HG03103 (cell line): ENCODE data around the gene MIER2.

ENCODE experiments used
- ATAC-seq: cut with Tn5 transposase; IDR thresholded peaks from one replicate; pipeline ENCODE4 v1.9.1; 2021; ENCODE audit warnings: low read depth; ENCODE audit not compliant: unreplicated experiment

The MIER2 gene

DNA sequence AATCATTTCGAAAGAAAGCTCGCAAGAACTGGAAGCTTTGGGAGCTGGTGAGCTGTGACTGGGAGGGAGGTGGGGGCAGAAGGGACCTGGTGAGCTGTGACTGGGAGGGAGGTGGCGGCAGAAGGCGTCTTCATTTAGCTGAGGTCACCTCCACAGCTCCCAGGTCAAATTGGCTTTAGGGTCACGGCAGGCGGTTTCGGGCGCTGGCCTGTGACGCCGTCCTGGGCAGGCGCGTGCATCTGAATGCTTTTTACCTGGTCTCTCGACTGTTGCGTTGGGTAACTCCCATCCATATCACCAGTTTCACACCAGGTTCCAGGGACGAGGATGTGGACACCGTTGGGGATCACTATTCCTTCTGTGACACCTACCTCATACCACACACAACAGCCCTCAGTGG lies 35.2 kb upstream of the MIER2 start:
- ATAC-seq = no peak

DNA sequence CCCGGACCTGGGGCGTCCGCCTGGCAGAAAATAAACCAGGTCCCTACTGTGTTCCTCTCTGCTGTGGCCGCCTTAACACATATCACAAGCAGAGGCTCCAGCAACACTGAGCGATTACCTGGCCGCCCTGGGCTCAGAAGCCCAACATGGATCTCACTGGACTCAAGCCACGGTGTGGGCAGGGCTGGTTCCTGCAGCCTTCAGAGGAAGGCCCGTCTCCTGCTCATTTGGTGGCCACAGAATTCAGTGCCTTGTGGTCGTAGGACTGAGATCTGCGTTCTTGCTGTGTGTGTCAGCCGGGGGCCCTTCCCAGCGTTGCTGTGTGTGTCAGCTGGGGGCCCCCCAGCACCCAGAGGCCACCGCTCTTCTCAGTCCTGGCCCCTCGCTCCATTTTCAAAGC lies 34.1 kb upstream of the MIER2 start:
- no peak for ATAC-seq

DNA sequence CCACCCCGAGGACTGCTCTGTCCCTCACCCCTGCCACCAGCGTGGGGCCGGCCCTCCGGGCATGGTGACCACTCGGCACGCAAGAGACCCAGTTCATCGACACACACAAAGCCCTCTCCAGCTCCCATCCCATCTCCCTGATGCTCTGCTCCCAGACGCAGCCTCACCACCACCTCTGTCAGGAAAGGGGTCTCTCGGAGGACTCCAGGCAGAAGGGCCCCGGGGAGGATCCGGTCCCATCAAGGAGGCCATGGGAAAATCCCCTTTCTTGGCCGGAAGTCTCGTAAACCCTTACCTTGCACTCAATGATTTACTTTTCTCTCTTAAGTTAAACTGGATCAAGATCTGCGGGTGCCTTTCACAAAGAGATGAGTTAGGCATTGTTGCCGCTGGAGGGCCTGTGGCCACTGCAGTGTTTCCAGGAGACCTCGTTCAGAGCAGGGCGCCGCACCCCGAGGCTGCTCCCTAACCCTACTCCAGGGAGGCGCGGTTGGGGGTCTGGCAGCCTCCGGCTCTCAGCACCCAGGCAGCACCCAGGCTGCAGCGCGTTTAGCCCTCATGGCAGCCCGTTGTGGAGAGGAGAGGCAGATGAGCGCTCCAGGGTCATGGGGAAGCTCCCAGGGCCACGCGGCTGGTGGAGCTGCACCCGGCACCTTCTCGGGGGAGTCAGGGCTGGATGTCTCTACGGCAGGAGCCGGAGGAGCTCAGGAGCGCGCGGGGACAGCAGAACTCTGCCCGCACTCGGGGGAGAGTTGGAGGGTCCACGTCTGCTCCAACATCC lies 33.4 kb upstream of the MIER2 start:
- no peak for ATAC-seq

DNA sequence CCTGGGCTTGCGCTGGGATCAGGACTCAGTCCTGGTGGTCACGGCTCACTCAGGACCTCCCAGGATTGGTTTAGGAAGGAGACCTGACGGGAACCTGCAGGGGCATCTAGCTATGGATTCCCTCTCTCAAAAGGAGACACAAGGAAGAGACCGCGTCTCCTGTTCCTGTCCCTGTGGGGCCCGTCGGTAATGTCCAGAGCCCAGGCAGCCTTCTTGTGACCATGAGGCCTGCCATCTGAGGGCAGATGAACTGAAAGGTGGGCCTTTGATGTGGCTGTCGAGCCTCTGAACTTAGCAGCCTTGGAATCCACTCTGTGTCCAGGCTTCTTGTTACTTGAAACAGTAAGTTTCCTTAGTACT lies 31.5 kb upstream of the MIER2 start:
- ATAC-seq = no peak

DNA sequence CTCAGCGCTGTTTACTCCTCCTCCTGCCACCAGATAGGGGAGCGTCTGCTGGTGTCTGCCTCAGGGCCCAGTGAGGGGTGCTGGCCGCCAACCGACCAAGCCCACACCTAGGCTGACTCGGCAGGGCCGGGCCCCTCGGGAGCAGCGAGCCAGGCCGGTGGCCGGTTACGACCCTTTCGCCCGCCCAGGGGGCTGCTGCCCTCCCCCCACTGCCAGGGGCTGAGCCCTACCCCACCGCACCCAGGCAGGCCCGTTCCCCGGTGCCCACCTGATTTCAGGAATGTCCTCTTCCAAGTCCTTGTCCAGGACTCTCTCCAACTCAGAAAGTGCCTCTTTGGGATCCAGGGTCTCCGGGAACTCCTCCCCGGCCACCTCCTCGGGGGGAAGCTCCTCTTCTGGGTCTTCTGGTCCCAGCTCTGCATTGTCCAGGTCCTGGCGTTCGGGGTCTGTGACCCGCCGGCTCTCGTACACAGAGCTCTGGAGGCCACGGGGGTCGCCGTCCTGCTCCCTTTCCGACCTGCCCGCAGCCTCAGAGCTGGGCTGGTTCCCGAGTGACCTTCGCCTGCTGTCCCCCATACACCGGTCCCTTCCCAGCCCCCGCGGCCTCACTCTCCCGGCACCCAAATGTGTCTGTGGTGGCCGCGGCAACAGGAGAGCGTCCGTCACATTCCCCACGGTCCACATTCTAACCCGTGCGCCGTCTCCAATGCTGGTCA lies 31.0 kb upstream of the MIER2 start:
- ATAC-seq = no peak

DNA sequence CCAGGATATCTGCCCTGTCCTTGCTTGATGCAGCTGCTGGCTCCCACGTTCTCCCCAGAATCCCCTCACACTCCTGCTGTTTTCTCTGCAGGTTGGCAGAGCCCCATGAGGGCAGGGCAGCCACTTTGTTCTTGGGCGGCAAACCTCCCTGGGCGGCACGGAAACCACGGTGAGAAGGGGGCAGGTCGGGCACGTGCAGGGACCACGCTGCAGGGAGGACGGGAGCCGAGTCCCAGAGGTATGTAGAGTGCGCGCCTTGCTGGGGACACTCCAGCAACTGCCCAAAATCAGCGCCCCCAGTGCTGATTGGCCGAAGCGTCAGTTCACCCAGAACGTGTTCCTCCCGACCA lies 30.3 kb upstream of the MIER2 start:
- ATAC-seq = no peak

DNA sequence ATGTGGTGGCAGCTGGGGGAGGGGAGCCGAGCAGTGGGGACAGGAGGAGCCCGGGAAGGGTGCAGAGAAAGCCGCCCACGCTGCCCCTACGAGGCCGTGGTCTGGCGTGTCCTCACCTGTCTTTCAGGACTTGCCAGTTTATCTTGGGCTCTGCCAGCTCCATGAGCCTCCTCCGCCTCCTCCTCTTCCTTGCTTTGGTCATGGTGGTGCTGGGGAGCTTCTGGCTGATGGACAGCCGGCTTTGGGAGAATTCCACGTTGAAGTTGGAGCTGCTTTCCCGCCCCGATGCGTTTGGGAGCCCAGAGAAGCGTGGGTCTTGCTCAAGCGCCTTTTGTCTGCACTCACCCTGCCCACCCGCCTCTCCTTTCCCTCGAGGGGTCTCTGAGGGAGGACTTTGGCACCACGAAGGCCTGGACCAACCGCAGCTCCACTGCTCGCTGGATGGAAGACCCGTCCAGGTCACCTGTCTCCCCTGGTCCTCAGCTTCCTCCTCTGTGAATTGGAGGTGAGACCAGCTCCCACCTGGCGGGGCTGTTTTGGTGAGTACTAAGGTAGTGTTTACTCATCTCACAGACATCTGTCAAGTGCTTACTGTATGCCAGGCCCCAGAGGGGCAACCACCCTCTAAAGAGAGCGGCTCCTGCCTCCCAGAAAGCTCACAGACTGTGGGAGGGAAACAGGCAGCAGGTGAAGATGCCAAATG lies 29.7 kb upstream of the MIER2 start:
- no peak for ATAC-seq

DNA sequence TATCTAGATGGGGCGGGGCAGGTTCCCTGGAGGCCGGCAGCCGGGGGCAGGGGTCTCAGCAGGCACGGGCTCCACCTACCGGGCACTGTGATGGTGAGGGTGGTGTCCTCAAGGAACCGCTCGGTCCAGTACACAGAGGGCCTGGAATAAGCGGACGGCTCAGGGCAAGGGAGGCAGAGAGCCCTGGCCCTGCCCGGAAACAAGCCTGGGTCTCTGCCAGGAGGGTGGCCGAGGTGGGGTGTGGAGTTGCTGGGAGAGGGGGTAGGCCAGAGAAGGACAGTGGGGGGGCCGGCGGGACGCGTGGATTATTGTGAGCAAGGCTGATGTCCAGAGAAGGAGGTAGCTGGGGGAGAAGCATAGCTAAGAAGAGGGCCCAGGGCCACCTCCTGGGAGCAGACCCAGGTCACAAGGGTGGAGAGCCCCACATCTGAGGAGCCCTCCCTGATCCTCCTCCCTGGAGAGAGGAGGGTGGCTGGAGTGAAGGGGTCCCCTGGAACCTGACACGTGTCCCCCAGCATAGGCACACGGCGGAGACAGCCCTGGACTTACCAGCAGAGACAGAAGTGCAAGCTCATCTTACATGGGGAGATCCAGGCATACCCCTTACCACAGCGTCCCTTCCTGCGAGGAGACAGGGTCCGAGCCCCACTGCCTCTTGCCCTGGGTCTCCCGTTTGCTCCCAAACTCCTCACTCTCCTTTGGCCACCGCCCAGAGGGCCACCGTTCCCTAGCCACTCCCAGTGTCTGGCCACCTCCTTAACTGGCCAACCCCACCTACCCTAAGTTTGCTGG lies 29.0 kb upstream of the MIER2 start:
- no peak for ATAC-seq

DNA sequence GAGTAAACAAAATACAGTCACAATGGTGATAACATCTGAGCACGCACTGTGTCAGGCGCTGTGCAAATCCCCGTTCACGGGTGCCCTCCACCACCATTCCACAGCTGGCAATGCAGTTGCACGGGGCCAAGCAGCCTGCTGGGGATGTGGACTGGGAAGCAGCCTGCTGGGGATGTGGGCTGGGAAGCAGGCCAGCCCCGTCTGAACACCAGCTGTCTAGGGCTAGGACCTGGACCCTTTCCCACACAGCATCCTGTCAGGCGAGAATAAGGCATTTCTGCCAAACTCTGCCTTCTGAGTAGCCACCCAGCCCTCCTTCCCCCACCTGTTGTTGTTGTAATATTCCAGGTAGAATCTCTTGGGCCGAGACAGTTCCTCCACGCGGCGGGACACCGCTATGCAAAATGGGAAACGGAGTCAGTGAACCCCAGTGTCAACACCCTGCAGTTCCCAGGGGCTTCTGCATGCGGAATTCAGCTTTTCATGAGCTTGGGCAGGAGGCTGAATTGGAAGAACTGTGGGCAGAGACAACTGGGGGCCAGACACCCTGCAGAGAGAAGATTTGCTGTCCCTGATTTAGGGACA lies 27.8 kb upstream of the MIER2 start:
- no peak for ATAC-seq

DNA sequence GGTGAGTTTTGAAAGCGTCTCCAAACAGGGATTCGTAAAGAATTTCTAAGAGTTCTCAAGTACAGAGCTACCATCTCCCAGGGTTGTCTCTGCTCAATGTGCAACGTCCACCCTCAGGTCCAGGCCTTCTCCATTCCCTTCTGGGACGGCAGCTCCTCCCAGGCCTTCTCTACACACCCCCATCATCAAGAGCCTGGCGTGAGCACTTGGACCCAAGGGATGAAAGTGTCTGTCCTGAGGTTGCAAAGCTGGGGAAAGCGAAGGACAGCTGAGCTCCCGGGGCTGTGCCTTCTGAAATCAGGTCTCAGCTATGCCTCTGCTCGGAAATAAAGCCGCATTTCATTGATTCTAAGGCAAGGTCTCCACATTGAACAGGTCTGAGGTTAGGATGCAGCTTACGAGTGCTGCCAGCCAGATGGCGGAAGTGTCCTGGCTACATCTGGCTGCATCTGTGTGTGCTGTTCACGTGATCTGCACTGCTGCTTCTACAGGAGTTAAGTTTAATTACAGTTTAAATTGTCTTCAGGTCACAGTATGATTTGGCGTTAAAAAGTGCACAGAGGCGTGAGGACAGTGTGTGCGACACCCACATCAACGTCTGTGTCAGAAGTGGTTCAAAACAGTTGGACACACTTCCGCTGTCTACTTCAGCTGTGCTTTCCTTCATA lies 27.0 kb upstream of the MIER2 start:
- no peak for ATAC-seq

DNA sequence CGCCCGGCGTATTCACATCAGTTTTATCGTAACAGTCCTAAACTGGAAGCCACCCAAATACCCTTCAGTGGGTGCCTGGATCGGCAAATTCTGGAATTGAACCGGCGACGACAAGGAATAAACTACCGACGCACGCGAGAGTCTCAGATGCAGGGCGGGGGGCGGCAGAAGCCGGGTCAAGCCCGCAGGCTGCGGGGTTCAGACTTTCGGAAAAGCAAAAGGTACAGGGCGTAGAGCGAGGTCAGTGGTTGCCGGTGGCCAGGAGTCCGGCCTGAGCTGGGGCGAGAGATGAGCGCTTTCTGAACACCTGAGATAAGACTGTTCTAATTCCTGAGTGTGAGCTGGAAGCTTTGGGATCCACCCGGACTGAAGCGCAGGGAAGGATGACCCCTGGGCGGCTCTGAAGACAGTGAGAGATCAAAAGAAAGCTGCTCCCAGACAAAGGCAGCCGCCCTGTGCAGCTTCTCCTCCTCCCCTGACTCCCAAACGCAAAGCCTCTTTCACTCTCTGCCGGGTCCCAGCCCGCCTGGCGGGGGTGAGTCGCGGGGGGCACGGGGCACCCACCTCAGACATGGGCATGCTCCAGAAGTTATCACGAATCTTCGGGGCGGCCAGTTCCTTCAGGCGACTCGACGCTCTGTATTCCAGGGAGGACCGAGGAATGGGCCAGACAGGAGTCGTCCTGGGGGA lies 26.2 kb upstream of the MIER2 start:
- ATAC-seq = no peak

DNA sequence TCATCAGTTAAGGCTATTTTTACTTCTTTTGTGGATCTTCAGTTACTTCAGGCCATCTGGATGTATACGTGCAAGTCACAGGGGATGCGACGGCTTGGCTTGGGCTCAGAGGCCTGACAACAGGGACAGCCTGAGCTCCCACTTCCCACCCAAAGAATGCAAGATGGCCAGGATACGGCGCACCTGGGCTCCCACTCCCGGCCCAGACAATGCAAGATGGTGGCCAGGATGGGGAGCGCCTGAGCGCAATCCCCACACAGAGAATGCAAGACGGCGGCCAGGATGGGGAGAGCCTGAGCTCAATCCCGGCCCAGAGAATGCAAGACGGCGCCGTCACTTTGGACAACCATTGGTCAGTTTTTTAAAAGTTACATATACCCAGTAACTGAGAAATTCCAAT lies 25.3 kb upstream of the MIER2 start:
- no peak for ATAC-seq

DNA sequence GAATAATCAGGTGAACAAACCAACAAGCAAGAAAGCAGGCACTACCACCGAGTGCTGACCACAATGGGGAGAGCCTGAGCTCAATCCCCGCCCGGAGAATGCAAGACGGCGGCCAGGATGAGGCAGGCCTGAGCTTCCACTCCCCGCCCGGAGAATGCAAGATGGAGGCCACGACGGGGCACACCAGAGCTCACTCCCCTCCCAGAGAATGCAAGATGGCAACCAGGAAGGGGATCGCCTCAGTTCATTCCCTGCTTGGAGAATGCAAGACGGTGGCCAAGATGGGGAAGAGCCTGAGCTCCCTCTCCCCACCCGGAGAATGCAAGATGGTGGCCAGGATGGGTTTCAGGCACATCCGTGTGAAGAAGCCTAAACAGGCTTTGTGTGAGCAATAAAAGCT lies 24.7 kb upstream of the MIER2 start:
- no peak for ATAC-seq

DNA sequence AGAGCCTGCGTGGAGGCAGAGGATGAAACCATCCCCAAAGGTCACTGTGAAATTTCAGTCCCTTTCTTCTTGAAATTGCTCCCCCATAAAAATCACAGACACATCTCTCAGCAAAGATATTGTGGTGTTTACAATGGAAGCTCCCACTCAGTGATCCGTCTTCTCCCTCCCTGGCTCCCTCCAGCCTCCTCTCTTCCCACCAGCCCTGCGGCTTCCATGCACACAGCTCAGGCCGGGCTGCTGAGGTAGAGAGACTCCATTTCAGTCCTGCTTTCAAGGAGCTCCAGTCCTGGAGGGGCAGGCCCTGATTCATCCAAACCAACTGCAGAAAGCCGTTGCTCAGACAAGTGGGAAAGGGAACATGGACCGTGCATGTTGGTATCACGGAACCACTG lies 24.0 kb upstream of the MIER2 start:
- no peak for ATAC-seq

DNA sequence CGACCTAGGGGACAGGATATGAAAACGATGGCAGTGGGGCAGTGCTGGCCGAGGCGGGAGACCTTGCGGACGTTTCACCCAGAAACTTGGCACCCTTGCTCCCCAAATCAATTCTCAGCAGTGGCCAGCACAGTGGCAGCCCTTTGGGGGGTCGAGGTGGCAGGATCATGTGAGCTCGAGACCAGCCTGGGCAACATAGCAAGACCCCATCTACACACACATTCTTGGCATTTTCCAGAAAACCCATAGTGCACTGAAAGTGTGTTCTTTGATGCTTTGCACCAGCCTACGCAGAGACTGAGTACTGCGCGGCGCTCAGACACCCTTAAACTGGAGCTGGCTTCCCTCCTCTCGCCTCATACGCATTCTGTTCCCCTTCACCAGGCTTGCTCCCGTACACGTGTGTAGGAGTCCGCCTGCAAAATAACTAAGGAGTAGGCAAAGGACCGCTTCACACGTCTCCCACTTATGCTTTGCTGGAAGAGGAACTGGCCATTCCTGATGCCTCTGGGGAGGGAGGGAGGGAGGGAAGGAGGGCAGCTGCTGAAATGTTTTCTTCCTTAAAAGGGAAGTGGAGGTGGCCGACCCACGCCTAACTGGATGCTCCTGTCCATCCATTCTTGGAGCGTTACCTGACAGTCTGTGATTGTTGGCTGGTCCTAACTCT lies 23.5 kb upstream of the MIER2 start:
- no peak for ATAC-seq

DNA sequence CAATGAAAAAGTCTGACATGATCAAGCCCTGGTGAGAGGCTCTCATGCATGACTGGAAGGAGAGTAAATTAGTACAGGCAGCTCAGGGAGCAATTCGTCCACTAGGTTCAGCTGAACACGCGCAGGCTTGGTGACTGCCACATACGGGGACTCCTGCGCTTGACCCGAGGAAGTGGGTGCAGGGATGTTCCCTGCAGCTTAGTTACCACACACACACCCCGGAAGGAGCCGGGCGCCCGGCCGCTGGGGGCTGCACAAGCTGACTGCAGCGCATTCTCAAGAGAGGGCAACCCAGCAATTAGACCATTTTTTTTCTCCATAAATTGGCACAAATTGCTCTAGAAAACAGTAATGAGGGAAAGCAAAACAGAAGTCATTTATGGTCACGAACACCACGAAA lies 23.0 kb upstream of the MIER2 start:
- no peak for ATAC-seq

DNA sequence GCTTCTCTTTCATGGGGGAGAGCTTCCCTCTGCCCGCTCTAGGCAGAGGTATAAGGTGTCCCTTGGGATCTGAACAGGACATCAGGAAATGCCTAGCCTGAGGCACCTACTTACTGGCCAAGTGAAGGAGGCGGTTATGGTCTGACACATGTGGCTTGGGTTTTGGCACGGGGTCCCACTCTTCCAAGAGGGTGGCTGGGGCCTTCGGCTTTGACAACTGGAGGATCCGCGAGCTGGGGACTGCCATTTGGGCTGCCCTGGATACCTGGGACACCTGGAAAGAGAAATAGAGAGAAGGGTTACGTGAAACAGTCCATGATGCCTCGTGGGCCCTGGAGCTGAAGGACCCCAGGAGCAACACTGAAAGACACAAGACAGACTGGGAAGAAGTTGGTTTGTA lies 22.4 kb upstream of the MIER2 start:
- ATAC-seq = no peak

DNA sequence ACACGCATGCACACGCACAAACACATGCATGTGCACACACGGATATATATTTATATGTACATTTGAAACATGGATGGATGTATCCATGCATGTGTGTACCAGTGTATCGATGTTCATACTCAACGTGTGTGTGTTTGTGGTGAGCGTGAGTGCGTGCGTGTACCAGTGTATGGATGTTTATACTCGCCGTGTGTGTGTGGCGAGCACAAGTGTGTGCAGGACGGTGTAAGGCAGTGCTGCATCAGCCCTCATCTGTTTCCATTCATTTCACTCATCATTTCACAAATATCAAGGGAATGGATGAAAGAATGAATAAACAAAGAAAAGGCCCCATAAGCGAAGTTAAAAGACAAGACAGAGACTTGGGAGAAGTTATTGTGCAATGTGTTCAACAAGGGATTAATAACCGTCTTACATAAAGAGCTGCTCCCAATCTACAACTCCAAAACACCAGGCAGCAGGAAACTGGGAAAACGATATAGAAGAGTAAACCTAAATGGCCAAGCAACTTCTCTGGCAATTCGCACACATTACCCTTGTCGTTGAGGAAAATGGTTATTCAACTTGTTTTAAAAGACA lies 21.7 kb upstream of the MIER2 start:
- ATAC-seq = no peak
